Smooth muscle cell (in vitro differentiated cells): ENCODE measurements around the gene KCND3. TPM values are rescaled to one million over a fixed set of nuclear protein-coding genes. Genes with fewer than 3 reads are reported as not detected.

Experiments used
- DNase-seq: peaks from one replicate; lab custom pipeline; 2025; ENCODE audit not compliant: unreplicated experiment; lab: John Stamatoyannopoulos, UW
- H2AFZ ChIP-seq: fragments of 200-600 bp; sonication (generic); 2 replicates; pipeline ENCODE4 v1.6.0; 2016; ENCODE audit warnings: antibody characterized with exemption, low read depth, mild to moderate bottlenecking
- H3F3A ChIP-seq: fragments of 200-600 bp; sonication (generic); 2 replicates; pipeline ENCODE4 v1.6.0; 2017; ENCODE audit warnings: antibody characterized with exemption, low read depth
- H3K27ac ChIP-seq: fragments of 200-600 bp; sonication (generic); 2 replicates; pipeline ENCODE4 v1.5.1; 2016; ENCODE audit warnings: low read depth, mild to moderate bottlenecking
- H3K27me3 ChIP-seq: fragments of 200-600 bp; sonication (generic); 2 replicates; pipeline ENCODE4 v1.6.1; 2016; ENCODE audit warnings: low read depth, mild to moderate bottlenecking
- H3K36me3 ChIP-seq: fragments of 200-600 bp; sonication (generic); 2 replicates; pipeline ENCODE4 v1.5.1; 2016; ENCODE audit warnings: low read depth
- H3K4me1 ChIP-seq: fragments of 200-600 bp; sonication (generic); 2 replicates; pipeline ENCODE4 v1.5.1; 2016; ENCODE audit warnings: low read depth
- H3K4me2 ChIP-seq: fragments of 200-600 bp; sonication (generic); 2 replicates; pipeline ENCODE4 v1.6.0; 2016; ENCODE audit warnings: mild to moderate bottlenecking
- H3K4me3 ChIP-seq: fragments of 200-600 bp; sonication (generic); 2 replicates; pipeline ENCODE4 v1.5.1; 2016; ENCODE audit warnings: mild to moderate bottlenecking
- H3K79me2 ChIP-seq: fragments of 200-600 bp; sonication (generic); 2 replicates; pipeline ENCODE4 v1.6.0; 2016; ENCODE audit warnings: low read depth, mild to moderate bottlenecking
- H3K9ac ChIP-seq: fragments of 200-600 bp; sonication (generic); 2 replicates; pipeline ENCODE4 v1.6.0; 2016; ENCODE audit warnings: low read depth
- H3K9me3 ChIP-seq: fragments of 200-600 bp; sonication (generic); replicated peaks from 2 replicates; pipeline ENCODE4 v1.5.1; 2016; ENCODE audit warnings: low read depth
- H4K20me1 ChIP-seq: fragments of 200-600 bp; sonication (generic); 2 replicates; pipeline ENCODE4 v1.6.0; 2016; ENCODE audit warnings: low read depth
- CTCF ChIP-seq: fragments of 200-600 bp; sonication (generic); IDR thresholded peaks from 2 replicates; pipeline ENCODE4 v1.5.1; 2017; ENCODE audit warnings: borderline replicate concordance, mild to moderate bottlenecking, antibody characterized with exemption; ENCODE audit not compliant: insufficient read depth, poor library complexity, severe bottlenecking
- WGBS: methylation state at CpG from one replicate; pipeline ENCODE4 v1.1.7; 2016; ENCODE audit warnings: low lambda C conversion rate; 5-methylcytosine and 5-hydroxymethylcytosine counted together
- polyA plus RNA-seq: library from polyadenylated mRNA; unstranded; fragments of >200 nt; fragmentation: Nextera tagmentation; extraction: Ambion mirVana; gene quantifications from 2 replicates; pipeline ENCODE4 v1.2.1, GENCODE V29; 2016
- total RNA-seq: library from RNA; depleted of rRNA; stranded (reverse); fragments of >200 nt; gene quantifications from 2 replicates; pipeline ENCODE4 v1.2.3, GENCODE V29; 2014

Gene KCND3
- total and polyA plus RNA-seq, 2 experiments from 2014 or later, result 0.97 to 2.2 TPM

GRCh38 chr1:111779546-111779945 is 209.9 kb downstream of the KCND3 start:
- Histone ChIP-seq H3K4me2 (no peak overlapping the region), H3K79me2 (no peaks in the 10 kb centered on the region), H3K27ac (no peak overlapping the region), H3K27me3 (no peaks in the 10 kb centered on the region), H3K9me3 (no peaks in the 10 kb centered on the region), H3K4me1 (no peaks in the 10 kb centered on the region), H3K9ac (no peak overlapping the region), H4K20me1 (no peaks in the 10 kb centered on the region), H3F3A (no peaks in the 10 kb centered on the region), H2AFZ (no peak overlapping the region), H3K36me3 (no peaks in the 10 kb centered on the region), H3K4me3 (no peak overlapping the region)
- no peak for TF ChIP-seq CTCF
- 100% methylated on average over 2 of the region's 2 CpGs for WGBS
- DNase-seq, result no peak

DNA sequence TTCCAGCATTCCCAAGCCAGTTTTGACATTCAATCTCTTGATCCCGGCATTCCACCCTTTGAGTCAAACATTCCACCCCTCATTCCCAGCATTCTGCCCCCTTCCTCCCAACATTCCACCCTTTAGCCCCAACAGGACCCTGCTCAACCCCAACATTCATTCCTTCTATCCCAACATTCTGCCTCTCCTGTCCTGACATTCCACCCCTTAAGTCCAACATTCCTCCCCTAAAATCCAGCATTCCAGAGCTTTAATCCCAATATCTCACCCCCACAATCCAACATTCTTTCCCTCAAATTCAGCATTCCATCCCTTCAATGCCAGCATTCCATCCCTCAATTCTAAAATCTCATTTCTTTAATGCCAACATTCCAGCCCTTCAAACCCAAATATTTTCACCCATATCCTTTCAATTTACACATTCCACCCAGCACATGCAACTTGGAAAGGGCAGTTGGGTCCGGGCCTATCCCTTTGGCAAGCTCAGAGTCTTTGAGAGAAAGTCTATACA is 210.9 kb downstream of the KCND3 start:
- 52% methylated on average over 2 of the region's 2 CpGs for WGBS
- TF ChIP-seq CTCF, result no peak
- Histone ChIP-seq H3K4me3 (no peak overlapping the region), H3K9me3 (no peaks in the 10 kb centered on the region), H3K27ac (no peak overlapping the region), H3K4me2 (no peak overlapping the region), H3K79me2 (no peaks in the 10 kb centered on the region), H3K9ac (no peak overlapping the region), H4K20me1 (no peaks in the 10 kb centered on the region), H3K27me3 (no peaks in the 10 kb centered on the region), H3F3A (no peaks in the 10 kb centered on the region), H2AFZ (no peak overlapping the region), H3K4me1 (no peaks in the 10 kb centered on the region), H3K36me3 (no peaks in the 10 kb centered on the region)
- DNase-seq, result no peak

GRCh38 chr1:111778066-111778465 is 211.4 kb downstream of the KCND3 start:
- H4K20me1 ChIP-seq, result no peaks in the 10 kb centered on the region
- H3K9ac ChIP-seq, result no peak overlapping the region
- DNase-seq, result no peak
- no peaks in the 10 kb centered on the region for H3K27me3 ChIP-seq
- no peaks in the 10 kb centered on the region for H3F3A ChIP-seq
- no peaks in the 10 kb centered on the region for H3K36me3 ChIP-seq
- H3K4me2 ChIP-seq, result no peak overlapping the region
- no peak overlapping the region for H2AFZ ChIP-seq
- 84% methylated on average over 6 of the region's 6 CpGs for WGBS
- H3K79me2 ChIP-seq, result no peaks in the 10 kb centered on the region
- H3K4me3 ChIP-seq, result no peak overlapping the region
- no peaks in the 10 kb centered on the region for H3K9me3 ChIP-seq
- no peaks in the 10 kb centered on the region for H3K4me1 ChIP-seq
- TF ChIP-seq CTCF, result no peak
- no peak overlapping the region for H3K27ac ChIP-seq

DNA sequence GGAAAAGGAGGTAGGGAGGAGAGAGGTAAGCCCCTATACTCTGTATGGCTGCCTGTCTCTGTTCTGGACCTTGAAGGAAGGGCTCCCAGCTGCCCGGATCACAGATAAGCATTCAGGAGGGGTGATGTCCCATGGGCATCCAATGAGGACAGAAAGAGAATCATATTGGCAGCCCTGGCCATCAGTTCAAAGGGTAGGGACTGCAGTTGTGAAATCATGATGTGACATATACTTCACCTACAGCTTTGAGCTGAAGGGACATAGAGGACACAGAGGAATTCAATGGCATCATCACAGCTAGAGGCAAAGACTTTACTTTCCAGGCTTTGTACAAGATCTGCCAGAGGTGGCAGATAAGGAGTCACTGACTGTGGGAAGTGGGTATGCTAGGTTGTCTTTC is 212.2 kb downstream of the KCND3 start:
- no peak for TF ChIP-seq CTCF
- Histone ChIP-seq H3K4me3 (no peak overlapping the region), H3K4me1 (no peaks in the 10 kb centered on the region), H2AFZ (no peak overlapping the region), H3F3A (no peaks in the 10 kb centered on the region), H3K27me3 (no peaks in the 10 kb centered on the region), H3K4me2 (no peak overlapping the region), H3K36me3 (no peaks in the 10 kb centered on the region), H3K27ac (no peak overlapping the region), H3K9ac (no peak overlapping the region), H3K9me3 (no peaks in the 10 kb centered on the region), H4K20me1 (no peaks in the 10 kb centered on the region), H3K79me2 (no peaks in the 10 kb centered on the region)
- DNase-seq, result no peak
- WGBS, result 96% methylated on average over 1 of the region's 1 CpG
